MM.1S (cell line): Measurements from ENCODE around the gene FEM1C.

ENCODE experiments used
- DNase-seq: peaks from one replicate; pipeline ENCODE4 v3.0.0-alpha.2; 2015
- H2AFZ ChIP-seq: fragments of 300-600 bp; sonication (generic); 2 replicates; pipeline ENCODE4 v1.6.0; 2016; ENCODE audit warnings: antibody characterized with exemption, low read length
- H3F3A ChIP-seq: fragments of 300-600 bp; sonication (generic); 2 replicates; pipeline ENCODE4 v1.6.1; 2016; ENCODE audit warnings: mild to moderate bottlenecking, antibody characterized with exemption, low read length, moderate library complexity, mixed read lengths; ENCODE audit not compliant: insufficient read depth
- H3K27ac ChIP-seq: fragments of 300-600 bp; sonication (generic); 2 replicates; pipeline ENCODE4 v1.5.1; 2016; ENCODE audit warnings: mild to moderate bottlenecking, low read length
- H3K27me3 ChIP-seq: fragments of 300-600 bp; sonication (generic); replicated peaks from 2 replicates; pipeline ENCODE4 v1.6.0; 2016; ENCODE audit warnings: low read length; ENCODE audit not compliant: insufficient read depth
- H3K36me3 ChIP-seq: fragments of 300-600 bp; sonication (generic); replicated peaks from 2 replicates; pipeline ENCODE4 v1.6.1; 2016; ENCODE audit warnings: mild to moderate bottlenecking, low read length, mixed read lengths; ENCODE audit not compliant: insufficient read depth
- H3K4me1 ChIP-seq: fragments of 300-600 bp; sonication (generic); 2 replicates; pipeline ENCODE4 v1.6.1; 2016; ENCODE audit warnings: low read length, mixed read lengths
- H3K4me2 ChIP-seq: fragments of 300-600 bp; sonication (generic); 2 replicates; pipeline ENCODE4 v1.6.0; 2016; ENCODE audit warnings: low read depth, low read length
- H3K4me3 ChIP-seq: fragments of 300-600 bp; sonication (generic); 2 replicates; pipeline ENCODE4 v1.5.1; 2016; ENCODE audit warnings: low read length, mixed read lengths
- H3K79me2 ChIP-seq: fragments of 300-600 bp; sonication (generic); 2 replicates; pipeline ENCODE4 v1.6.1; 2016; ENCODE audit warnings: mixed run types, low read length, mixed read lengths
- H3K9ac ChIP-seq: fragments of 300-600 bp; sonication (generic); 2 replicates; pipeline ENCODE4 v1.6.1; 2016; ENCODE audit warnings: low read length, mixed read lengths
- H3K9me2 ChIP-seq: fragments of 300-600 bp; sonication (generic); replicated peaks from 2 replicates; pipeline ENCODE4 v1.6.1; 2016; ENCODE audit warnings: mild to moderate bottlenecking, low read length, mixed read lengths; ENCODE audit not compliant: insufficient read depth
- H3K9me3 ChIP-seq: fragments of 300-600 bp; sonication (generic); replicated peaks from 2 replicates; pipeline ENCODE4 v1.6.1; 2016; ENCODE audit warnings: mild to moderate bottlenecking, low read length, mixed read lengths; ENCODE audit not compliant: insufficient read depth
- H4K20me1 ChIP-seq: fragments of 300-600 bp; sonication (generic); 2 replicates; pipeline ENCODE4 v1.6.1; 2016; ENCODE audit warnings: mild to moderate bottlenecking, low read length, moderate library complexity, mixed read lengths; ENCODE audit not compliant: insufficient read depth
- CTCF ChIP-seq: fragments of 300-600 bp; sonication (generic); IDR thresholded peaks from 2 replicates; pipeline ENCODE4 v1.5.1; 2016; ENCODE audit warnings: antibody characterized with exemption, low read length, mixed read lengths
- EZH2 ChIP-seq: fragments of 300-600 bp; sonication (generic); optimal IDR thresholded peaks from 2 replicates; pipeline ENCODE3; 2017; ENCODE audit warnings: low read depth, mild to moderate bottlenecking, antibody characterized with exemption, low read length, mixed read lengths
- EZH2phosphoT487 ChIP-seq: fragments of 300-600 bp; sonication (generic); IDR thresholded peaks from 2 replicates; pipeline ENCODE4 v1.6.1; 2018; ENCODE audit warnings: antibody characterized with exemption, low read length

FEM1C gene

DNA sequence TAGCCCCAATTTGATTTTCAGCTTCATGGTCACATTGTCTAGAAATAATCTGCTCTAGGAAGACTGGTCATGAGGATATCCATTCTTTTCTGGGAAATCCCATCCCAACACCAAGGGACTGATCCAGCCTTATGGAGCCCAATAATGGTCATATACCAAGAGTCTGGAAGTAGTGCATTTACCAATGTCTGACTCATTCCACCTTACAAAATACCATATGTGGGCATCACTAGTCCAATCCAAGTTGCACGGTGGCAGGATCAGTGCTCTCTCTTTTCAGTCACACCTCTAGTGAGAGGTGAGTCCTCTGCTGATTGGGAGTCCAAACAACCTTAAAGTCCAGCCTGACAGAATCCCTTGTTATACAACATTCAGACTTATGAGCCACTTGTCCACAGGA, 73.7 kb downstream of the FEM1C start:
- H3K9me3 ChIP-seq: no peaks in the 10 kb centered on the region
- DNase-seq: no peak
- H3K79me2 ChIP-seq: no peaks in the 10 kb centered on the region
- H3K27ac ChIP-seq: no peak overlapping the region
- no peak overlapping the region for H2AFZ ChIP-seq
- no peaks in the 10 kb centered on the region for H3K36me3 ChIP-seq
- no peak for TF ChIP-seq EZH2
- TF ChIP-seq EZH2phosphoT487: no peak
- TF ChIP-seq CTCF: no peak
- no peaks in the 10 kb centered on the region for H4K20me1 ChIP-seq
- no peak overlapping the region for H3K4me3 ChIP-seq
- no peaks in the 10 kb centered on the region for H3K27me3 ChIP-seq
- H3K9ac ChIP-seq: no peak overlapping the region
- H3K4me1 ChIP-seq: no peaks in the 10 kb centered on the region
- H3K4me2 ChIP-seq: no peak overlapping the region
- no peaks in the 10 kb centered on the region for H3K9me2 ChIP-seq
- no peaks in the 10 kb centered on the region for H3F3A ChIP-seq
